Measurements from ENCODE around the gene ZNF764. TPM values are rescaled to one million over a fixed set of nuclear protein-coding genes. Genes with fewer than 3 reads are reported as not detected.

The ZNF764 gene
- total and polyA plus RNA-seq, 9 of the 15 experiments (the other 6 are each of a cell fraction or from before 2014, with no cell fraction given) = 0.69 to 10.1 (median 4.1) TPM

- TF ChIP-seq ZBTB11 (CRISPR knock-in tag; IDR thresholded peaks at IDR 0.05) (peak in 1 of 3 experiments; percentile 66; a peak in 1 of 6 replicates), FOXA1 (IDR thresholded peaks at IDR 0.05; ENCODE audit: borderline replicate concordance) (no peak), IFI16 (CRISPR knock-in tag; IDR thresholded peaks at IDR 0.05) (0 out of 2 replicates have a peak, but pooled peaks have one; percentile 43), TEAD1 (CRISPR knock-in tag; IDR thresholded peaks at IDR 0.05) (no peak), E2F3 (CRISPR knock-in tag; IDR thresholded peaks at IDR 0.05) (0 out of 2 replicates have a peak, but pooled peaks have one; percentile 30), HINFP (tag; conservative IDR thresholded peaks at IDR 0.05; ENCODE audit: low read depth) (no peak), HNRNPL (IDR thresholded peaks at IDR 0.05; ENCODE audit: low read depth, low read length) (no peak), DLX4 (CRISPR knock-in tag; IDR thresholded peaks at IDR 0.05) (no peak), STAT5A (IDR thresholded peaks at IDR 0.05; ENCODE audit: borderline replicate concordance, low read length) (no peak), KLF16 (IDR thresholded peaks at IDR 0.05) (no peak), ZNF354B (CRISPR knock-in tag; IDR thresholded peaks at IDR 0.05) (no peak), DMBX1 (CRISPR knock-in tag; IDR thresholded peaks at IDR 0.05; ENCODE audit: borderline replicate concordance) (no peak), L3MBTL2 (IDR thresholded peaks at IDR 0.05) (peak; percentile 23), ZBTB26 (CRISPR knock-in tag; IDR thresholded peaks at IDR 0.05) (peak; percentile 64; the same call in 1 of the 2 replicates), ZNF785 (CRISPR knock-in tag; IDR thresholded peaks at IDR 0.05) (no peak), EP400 (IDR thresholded peaks at IDR 0.05) (no peak), TBL1XR1 (IDR thresholded peaks at IDR 0.05; ENCODE audit: low read length in 2 of 2) (no peak), POLR3G (IDR thresholded peaks at IDR 0.05; ENCODE audit: extremely low read depth, insufficient read length, insufficient replicate concordance) (no peak), STAG1 (CRISPR knock-in tag; IDR thresholded peaks at IDR 0.05; ENCODE audit: borderline replicate concordance) (no peak), SIN3B (IDR thresholded peaks at IDR 0.05; ENCODE audit: low read depth) (no peak), MLLT1 (IDR thresholded peaks at IDR 0.05) (no peak)
Observed at GRCh38 chr16:30527635-30528178, 30.5 kb downstream of the ZNF764 start (continued).

Measured in K562 (cell line).